SK-MEL-5 (cell line): ENCODE data around the gene FGFR2. TPM values are rescaled to one million over a fixed set of nuclear protein-coding genes. Genes with fewer than 3 reads are reported as not detected.
A peak's percentile ranks its signal among the peaks of the same experiment; 100 is the strongest.
"Not testable (repeated sequence)": the region's sequence is repeated elsewhere in the genome, so short reads cannot be mapped to it uniquely, and the experiment has no call there.

ENCODE experiments used
- DNase-seq: peaks from one replicate; pipeline ENCODE4 v3.0.0-alpha.2; 2016; ENCODE audit warnings: low read depth, low spot score
- in situ Hi-C: cut with HindIII; loops from 2 replicates; pipeline ENCODE4 v1.10.0; 2016; ENCODE audit warnings: low sequenced_read_pairs, high pct_unique_total_duplicates, low pct_unique_long_range_greater_than_20kb
- total RNA-seq: library from RNA; depleted of rRNA; stranded (reverse); fragments of >200 nt; shearing (Covaris generic); gene quantifications from 2 replicates; pipeline ENCODE4 v1.2.3, GENCODE V29; 2014

The FGFR2 gene
- total RNA-seq, 1 experiment from 2014 or later: 1.2 TPM

GRCh38 chr10:121540732-121541395 is 57.4 kb downstream of the FGFR2 start:
- no peak for DNase-seq
- in situ Hi-C loops: no loop called here

GRCh38 chr10:121539786-121540185 is 58.5 kb downstream of the FGFR2 start:
- in situ Hi-C loops: no loop called here
- DNase-seq: no peak

- no peak for DNase-seq
- in situ Hi-C loops: no loop called here
Observed at GRCh38 chr10:121536310-121536913, 61.8 kb downstream of the FGFR2 start.

DNA sequence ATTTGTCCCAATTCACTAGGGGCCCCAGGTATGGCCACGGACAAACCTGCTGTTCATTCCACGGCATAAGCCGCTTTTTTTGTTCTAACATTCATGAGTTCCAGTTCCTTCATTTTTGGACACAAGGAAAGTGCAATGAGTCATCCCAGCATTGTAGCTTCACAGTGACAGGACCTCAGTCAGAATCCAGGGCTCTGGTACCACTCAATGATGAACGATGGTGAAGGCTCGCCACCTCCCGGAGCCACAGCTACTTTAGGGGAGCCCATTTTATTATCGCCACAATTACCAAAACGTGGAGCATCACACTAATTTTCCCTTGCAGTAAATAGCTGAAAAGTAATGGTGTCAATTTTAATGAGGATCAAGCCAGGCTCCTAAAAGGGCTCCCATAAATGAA is 62.9 kb downstream of the FGFR2 start:
- in situ Hi-C loops: no loop called here
- no peak for DNase-seq

DNA sequence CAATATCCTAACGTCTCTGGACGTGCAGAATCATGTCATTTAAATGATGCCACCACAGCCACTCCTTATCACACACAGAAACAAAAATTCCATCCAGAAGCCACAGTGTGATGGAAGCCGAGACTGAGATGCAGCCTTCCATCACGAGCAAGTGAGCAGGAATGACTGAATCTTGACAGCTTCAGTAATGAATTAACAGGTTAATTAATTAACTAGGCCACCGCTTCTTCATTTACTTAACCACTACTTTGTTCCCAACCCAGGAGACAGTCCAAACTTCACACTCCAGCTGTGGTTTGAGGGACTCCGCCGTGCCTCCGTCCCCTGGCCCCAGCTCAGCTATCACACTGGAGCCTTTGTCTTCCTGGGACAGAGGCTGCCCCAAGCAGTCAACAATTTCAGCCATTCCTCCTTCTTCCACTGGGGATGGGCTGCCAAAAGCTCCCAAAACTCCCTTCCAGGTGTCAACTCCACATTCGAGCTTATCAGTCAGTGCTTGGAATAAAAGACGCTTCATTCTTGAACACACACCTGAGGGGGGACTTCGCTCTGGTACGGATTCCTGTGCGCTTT is 65.9 kb downstream of the FGFR2 start:
- peak; percentile 18 for DNase-seq
- in situ Hi-C loops: no loop called here

- DNase-seq: no peak
- in situ Hi-C loops: no loop called here
Observed at GRCh38 chr10:121531830-121532178, 66.4 kb downstream of the FGFR2 start.

DNA sequence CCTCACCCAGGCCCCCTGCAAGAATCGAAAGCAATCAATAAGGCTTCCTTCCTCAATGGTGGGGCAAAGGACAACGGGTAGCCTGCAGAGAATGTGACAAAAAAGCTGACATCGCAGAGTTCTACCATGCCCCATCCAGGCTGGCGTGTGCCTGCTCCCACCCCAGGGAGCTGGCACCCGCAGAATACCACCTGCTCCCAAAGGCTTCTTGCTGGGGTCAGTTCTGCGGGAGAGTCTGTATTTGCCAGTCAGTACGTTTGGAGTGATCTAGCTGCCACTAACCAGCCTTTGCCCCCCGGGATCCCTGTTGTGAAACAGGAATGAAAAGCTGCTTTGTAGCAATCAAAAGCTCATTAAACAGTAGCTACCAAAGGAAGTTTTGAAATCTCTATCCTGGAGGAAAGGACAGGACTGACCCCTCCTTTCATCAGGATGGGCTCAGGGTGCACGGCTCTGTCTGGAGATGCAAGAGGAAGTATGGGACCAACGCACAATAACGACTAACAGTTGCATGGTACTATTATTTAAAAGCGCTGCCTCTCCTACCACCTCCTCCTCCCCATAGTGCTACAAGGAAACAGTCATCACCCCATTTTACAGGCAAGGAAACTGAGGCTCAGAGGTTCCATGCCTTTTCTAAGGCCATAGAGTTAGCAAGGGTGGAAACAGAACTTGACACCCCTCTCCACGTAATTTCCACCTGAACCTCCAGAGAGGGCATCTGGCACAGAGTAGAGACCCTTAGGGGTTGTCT is 67.0 kb downstream of the FGFR2 start:
- peak; percentile 70 for DNase-seq
- in situ Hi-C loops: no loop called here

GRCh38 chr10:121530481-121531075 is 67.7 kb downstream of the FGFR2 start:
- in situ Hi-C loops: no loop called here

DNA sequence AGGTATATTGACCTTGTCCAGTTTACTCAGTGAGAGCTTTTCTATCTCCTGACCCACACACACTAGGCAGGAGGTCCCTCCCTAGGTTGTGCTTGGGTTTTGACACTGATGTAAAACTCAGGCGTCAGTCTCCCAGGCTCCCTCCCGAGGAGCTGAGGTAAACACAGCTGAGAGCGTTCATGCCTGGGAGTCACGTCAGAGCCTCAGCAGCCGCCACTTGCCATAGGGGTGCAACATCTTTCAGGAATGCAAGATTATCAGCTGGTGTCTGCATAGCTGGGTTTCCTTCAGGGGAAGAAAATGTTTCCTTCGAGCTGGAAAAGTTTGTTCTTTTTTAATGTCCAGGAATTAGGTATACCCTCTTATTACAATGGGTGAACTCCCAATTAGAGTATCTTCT is 70.6 kb downstream of the FGFR2 start:
- DNase-seq: no peak
- in situ Hi-C loops: no loop called here

More at GRCh38 chr10:121530481-121531075, 67.7 kb downstream of the FGFR2 start:
- DNase-seq: no peak

- DNase-seq: no peak
- in situ Hi-C loops: no loop called here
Observed at GRCh38 chr10:121526801-121527221, 71.4 kb downstream of the FGFR2 start.

DNA sequence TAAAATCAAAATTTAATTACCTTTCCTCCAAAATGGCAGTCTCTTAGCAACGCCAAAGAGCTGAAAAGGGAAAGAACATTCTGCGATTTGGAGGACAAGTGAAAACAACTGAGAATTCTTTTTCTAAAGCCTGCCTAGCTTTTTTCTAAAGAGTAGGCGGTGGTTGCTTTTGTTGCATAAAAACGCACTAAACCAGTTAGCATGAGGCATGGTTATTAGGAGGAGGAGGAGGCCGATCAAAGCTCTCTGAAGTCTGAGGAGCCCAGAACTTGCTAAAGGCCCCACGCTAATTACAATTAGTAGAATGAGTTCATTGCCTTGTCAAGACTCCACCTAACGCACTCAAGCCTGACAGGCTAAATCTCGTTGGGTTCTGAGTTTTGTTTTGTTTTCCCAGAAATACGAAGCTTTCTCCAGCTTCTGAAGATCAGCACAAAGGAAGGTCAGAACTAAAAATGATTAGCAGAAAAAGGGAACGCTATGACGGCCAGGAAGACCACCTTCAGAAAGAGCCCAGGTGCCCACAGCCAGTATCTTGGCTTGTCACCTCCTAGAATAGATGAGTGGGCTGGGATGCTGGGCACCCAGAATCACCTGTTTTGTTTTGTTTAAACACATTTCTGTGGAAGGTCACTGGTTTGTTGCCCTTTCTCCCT is 72.0 kb downstream of the FGFR2 start:
- DNase-seq: no peak
- in situ Hi-C loops: no loop called here

DNA sequence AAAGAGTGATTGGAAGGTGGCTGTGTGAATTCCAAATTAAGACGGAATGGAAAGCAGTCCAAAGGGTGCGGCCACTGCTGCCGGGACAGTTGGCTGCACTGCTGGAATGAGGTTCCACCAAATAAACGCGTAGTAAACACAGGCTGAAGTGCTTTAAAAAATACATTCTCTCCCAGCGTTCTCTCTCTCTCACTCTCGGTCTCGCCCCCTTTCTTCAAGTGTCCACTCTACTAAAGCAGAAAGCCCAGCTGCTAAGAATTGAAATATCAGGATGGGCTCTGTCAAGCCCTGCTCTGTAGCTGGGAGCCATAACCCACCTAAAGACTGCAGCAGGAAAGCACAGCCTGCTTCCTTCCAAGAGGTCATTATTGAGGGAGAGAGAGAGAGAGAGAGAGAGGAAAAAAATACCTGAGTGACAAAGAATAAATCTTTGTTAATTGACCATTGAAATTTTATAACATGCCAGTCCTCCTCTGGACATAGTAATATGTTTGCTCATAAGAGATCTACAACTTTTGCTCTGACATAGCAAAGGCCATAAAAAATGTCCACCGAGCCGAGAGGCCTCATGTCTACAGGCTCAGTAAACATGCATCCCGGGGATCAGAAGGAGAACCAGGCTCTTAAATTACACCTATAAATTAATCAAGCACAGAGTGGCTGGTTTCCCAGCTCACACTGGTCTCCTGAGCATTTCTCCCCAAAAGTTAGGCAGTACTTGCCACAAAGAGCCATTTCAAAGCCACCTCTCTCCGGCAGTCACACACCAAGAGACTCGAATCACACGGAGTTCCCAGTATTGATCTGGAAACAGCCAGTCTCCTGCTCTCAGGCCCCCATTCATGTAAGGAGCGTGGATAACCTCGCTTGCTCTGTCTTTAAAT is 72.8 kb downstream of the FGFR2 start:
- in situ Hi-C loops: no loop called here

GRCh38 chr10:121524157-121524817 is 74.0 kb downstream of the FGFR2 start:
- no peak for DNase-seq
- in situ Hi-C loops: no loop called here

More for the DNA sequence above, 72.8 kb downstream of the FGFR2 start:
- no peak for DNase-seq

DNA sequence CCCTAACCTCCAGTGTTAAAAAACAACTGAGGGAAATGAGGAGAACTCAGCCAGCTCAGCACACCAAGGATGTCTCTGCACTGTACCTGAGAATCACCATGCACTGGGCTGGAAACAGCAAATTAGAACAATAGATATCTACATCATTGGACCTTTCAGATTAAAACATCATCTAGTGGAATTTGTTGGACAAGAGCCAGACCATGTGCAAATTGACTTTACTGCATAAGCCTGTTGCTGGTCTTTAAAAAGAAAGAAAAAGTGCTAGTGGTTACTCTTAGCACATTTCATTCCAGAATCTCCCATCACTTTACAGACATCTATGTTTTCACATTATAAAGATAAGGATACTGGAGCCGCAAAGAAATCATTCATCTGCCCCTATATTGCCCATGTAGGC is 75.4 kb downstream of the FGFR2 start:
- in situ Hi-C loops: no loop called here
- no peak for DNase-seq

DNA sequence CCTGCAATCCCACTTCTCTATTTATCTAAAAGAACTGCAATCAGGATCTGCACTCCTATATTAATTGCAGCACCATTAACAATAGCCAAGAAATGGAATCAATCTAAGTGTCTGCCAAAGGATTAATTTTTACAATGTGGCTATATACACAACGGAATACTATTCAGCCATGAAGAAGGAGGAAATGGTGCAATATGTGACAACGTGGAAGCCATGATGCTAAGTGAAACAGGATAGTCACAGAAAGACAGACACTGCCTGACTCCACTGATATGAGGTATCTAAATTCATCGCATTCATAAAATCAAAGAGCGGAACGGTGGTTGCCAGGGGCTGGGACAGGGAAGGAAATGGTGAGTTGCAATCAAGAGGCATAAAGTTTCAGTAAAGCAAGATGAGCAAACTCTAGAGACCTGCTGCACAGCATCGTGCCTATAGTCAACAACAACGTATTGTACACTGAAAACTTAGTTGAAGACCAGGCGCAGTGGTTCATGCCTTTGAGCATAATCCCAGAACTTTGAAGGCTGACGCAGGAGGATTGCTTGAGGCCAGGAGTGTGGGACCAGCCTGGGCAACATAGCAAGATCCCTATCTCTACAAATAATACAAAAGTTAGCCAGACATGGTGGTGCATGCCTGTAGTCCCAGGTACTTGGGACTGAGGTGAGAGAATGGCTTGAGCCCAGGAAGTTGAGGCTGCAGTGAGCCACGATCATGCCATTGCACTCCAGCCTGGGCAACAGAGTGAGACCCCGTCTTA is 76.3 kb downstream of the FGFR2 start:
- DNase-seq: no peak
- in situ Hi-C loops: no loop called here

- DNase-seq, in situ Hi-C loops: not testable (repeated sequence)
Observed at GRCh38 chr10:121520526-121520925, 77.7 kb downstream of the FGFR2 start.
